Measurements from ENCODE around the gene UGGT2.

UGGT2 gene

GRCh38 chr13:96033220-96034015 lies 19.8 kb downstream of the UGGT2 start:
- Histone ChIP-seq H3K36me3 (ENCODE audit: insufficient read depth, low read length) (no peaks in the 10 kb centered on the region), H3K9ac (ENCODE audit: low read depth, low read length) (no peak overlapping the region), H3K4me1 (ENCODE audit: insufficient read depth, low read length) (no peaks in the 10 kb centered on the region), H3K9me3 (ENCODE audit: control insufficient read depth, insufficient read depth, low read length) (no peaks in the 10 kb centered on the region)

GRCh38 chr13:96032717-96033116 lies 20.5 kb downstream of the UGGT2 start:
- H3K9ac ChIP-seq (ENCODE audit: low read depth, low read length), result no peak overlapping the region
- H3K4me1 ChIP-seq (ENCODE audit: insufficient read depth, low read length), result no peaks in the 10 kb centered on the region
- H3K36me3 ChIP-seq (ENCODE audit: insufficient read depth, low read length), result no peaks in the 10 kb centered on the region
- H3K9me3 ChIP-seq (ENCODE audit: control insufficient read depth, insufficient read depth, low read length), result no peaks in the 10 kb centered on the region

GRCh38 chr13:96029002-96029401 lies 24.2 kb downstream of the UGGT2 start:
- H3K36me3 ChIP-seq (ENCODE audit: insufficient read depth, low read length), result no peaks in the 10 kb centered on the region; the same call in 1 of the 2 replicates
- no peaks in the 10 kb centered on the region for H3K4me1 ChIP-seq (ENCODE audit: insufficient read depth, low read length)
- H3K9ac ChIP-seq (ENCODE audit: low read depth, low read length), result no peak overlapping the region
- H3K9me3 ChIP-seq (ENCODE audit: control insufficient read depth, insufficient read depth, low read length), result no peaks in the 10 kb centered on the region

GRCh38 chr13:96027496-96027895 lies 25.7 kb downstream of the UGGT2 start:
- Histone ChIP-seq H3K9me3 (ENCODE audit: control insufficient read depth, insufficient read depth, low read length) (no peaks in the 10 kb centered on the region), H3K36me3 (ENCODE audit: insufficient read depth, low read length) (no peaks in the 10 kb centered on the region; the same call in 1 of the 2 replicates), H3K9ac (ENCODE audit: low read depth, low read length) (no peak overlapping the region)

GRCh38 chr13:96025283-96025682 lies 27.9 kb downstream of the UGGT2 start:
- Histone ChIP-seq H3K9ac (ENCODE audit: low read depth, low read length) (no peak overlapping the region), H3K4me1 (ENCODE audit: insufficient read depth, low read length) (peaks cover 4% of the 10 kb centered on the region; the same call in 1 of the 2 replicates), H3K9me3 (ENCODE audit: control insufficient read depth, insufficient read depth, low read length) (no peaks in the 10 kb centered on the region), H3K36me3 (ENCODE audit: insufficient read depth, low read length) (no peaks in the 10 kb centered on the region; the same call in 1 of the 2 replicates)

More at GRCh38 chr13:96027496-96027895, 25.7 kb downstream of the UGGT2 start:
- no peaks in the 10 kb centered on the region for H3K4me1 ChIP-seq (ENCODE audit: insufficient read depth, low read length)

- peaks cover 4% of the 10 kb centered on the region; the same call in 1 of the 2 replicates for H3K36me3 ChIP-seq (ENCODE audit: insufficient read depth, low read length)
- H3K9me3 ChIP-seq (ENCODE audit: control insufficient read depth, insufficient read depth, low read length), result no peaks in the 10 kb centered on the region; the same call in 1 of the 2 replicates
- no peak overlapping the region for H3K9ac ChIP-seq (ENCODE audit: low read depth, low read length)
- H3K4me1 ChIP-seq (ENCODE audit: insufficient read depth, low read length), result peaks cover 4% of the 10 kb centered on the region; the same call in 1 of the 2 replicates
Observed at GRCh38 chr13:96020931-96021330, 32.3 kb downstream of the UGGT2 start.

GRCh38 chr13:96020155-96020575 lies 33.0 kb downstream of the UGGT2 start:
- H3K9ac ChIP-seq (ENCODE audit: low read depth, low read length), result no peak overlapping the region
- no peaks in the 10 kb centered on the region; the same call in 1 of the 2 replicates for H3K9me3 ChIP-seq (ENCODE audit: control insufficient read depth, insufficient read depth, low read length)
- peaks cover 4% of the 10 kb centered on the region; the same call in 1 of the 2 replicates for H3K4me1 ChIP-seq (ENCODE audit: insufficient read depth, low read length)
- peaks cover 4% of the 10 kb centered on the region; the same call in 1 of the 2 replicates for H3K36me3 ChIP-seq (ENCODE audit: insufficient read depth, low read length)

GRCh38 chr13:96018135-96018534 lies 35.1 kb downstream of the UGGT2 start:
- peaks cover 4% of the 10 kb centered on the region; the same call in 1 of the 2 replicates for H3K4me1 ChIP-seq (ENCODE audit: insufficient read depth, low read length)
- H3K9me3 ChIP-seq (ENCODE audit: control insufficient read depth, insufficient read depth, low read length), result no peaks in the 10 kb centered on the region; the same call in 1 of the 2 replicates
- H3K9ac ChIP-seq (ENCODE audit: low read depth, low read length), result no peak overlapping the region
- peaks cover 4% of the 10 kb centered on the region; the same call in 1 of the 2 replicates for H3K36me3 ChIP-seq (ENCODE audit: insufficient read depth, low read length)

- H3K9me3 ChIP-seq (ENCODE audit: control insufficient read depth, insufficient read depth, low read length), result no peaks in the 10 kb centered on the region; the same call in 1 of the 2 replicates
- no peak overlapping the region for H3K9ac ChIP-seq (ENCODE audit: low read depth, low read length)
- no peaks in the 10 kb centered on the region for H3K36me3 ChIP-seq (ENCODE audit: insufficient read depth, low read length)
- no peaks in the 10 kb centered on the region for H3K4me1 ChIP-seq (ENCODE audit: insufficient read depth, low read length)
Observed at GRCh38 chr13:96011291-96011872, 41.8 kb downstream of the UGGT2 start.

- peaks cover 23% of the 10 kb centered on the region; the same call in 1 of the 2 replicates for H3K4me1 ChIP-seq (ENCODE audit: insufficient read depth, low read length)
- H3K9me3 ChIP-seq (ENCODE audit: control insufficient read depth, insufficient read depth, low read length), result no peaks in the 10 kb centered on the region; the same call in 1 of the 2 replicates
Observed at GRCh38 chr13:96003304-96003703, 49.9 kb downstream of the UGGT2 start.

GRCh38 chr13:96002322-96003131 lies 50.7 kb downstream of the UGGT2 start:
- H3K9me3 ChIP-seq (ENCODE audit: control insufficient read depth, insufficient read depth, low read length), result no peaks in the 10 kb centered on the region; the same call in 1 of the 2 replicates

More at GRCh38 chr13:96003304-96003703, 49.9 kb downstream of the UGGT2 start:
- Histone ChIP-seq H3K9ac (ENCODE audit: low read depth, low read length) (no peak overlapping the region), H3K36me3 (ENCODE audit: insufficient read depth, low read length) (no peaks in the 10 kb centered on the region)

GRCh38 chr13:96000069-96000468 lies 53.1 kb downstream of the UGGT2 start:
- Histone ChIP-seq H3K36me3 (ENCODE audit: insufficient read depth, low read length) (no peaks in the 10 kb centered on the region; the same call in 1 of the 2 replicates), H3K9me3 (ENCODE audit: control insufficient read depth, insufficient read depth, low read length) (no peaks in the 10 kb centered on the region), H3K4me1 (ENCODE audit: insufficient read depth, low read length) (peaks cover 25% of the 10 kb centered on the region; the same call in 1 of the 2 replicates), H3K9ac (ENCODE audit: low read depth, low read length) (no peak overlapping the region)

More at GRCh38 chr13:96002322-96003131, 50.7 kb downstream of the UGGT2 start:
- Histone ChIP-seq H3K9ac (ENCODE audit: low read depth, low read length) (no peak overlapping the region), H3K36me3 (ENCODE audit: insufficient read depth, low read length) (no peaks in the 10 kb centered on the region), H3K4me1 (ENCODE audit: insufficient read depth, low read length) (peaks cover 25% of the 10 kb centered on the region; the same call in 1 of the 2 replicates)

GRCh38 chr13:95987841-95988240 lies 65.4 kb downstream of the UGGT2 start:
- 0 out of 2 replicates have a peak, but pooled peaks cover 4% of the 10 kb centered on the region for H3K4me1 ChIP-seq (ENCODE audit: insufficient read depth, low read length)
- no peak overlapping the region for H3K9ac ChIP-seq (ENCODE audit: low read depth, low read length)

GRCh38 chr13:95982144-95982543 lies 71.1 kb downstream of the UGGT2 start:
- H3K4me1 ChIP-seq (ENCODE audit: insufficient read depth, low read length), result no peaks in the 10 kb centered on the region
- no peak overlapping the region for H3K9ac ChIP-seq (ENCODE audit: low read depth, low read length)
- no peaks in the 10 kb centered on the region for H3K36me3 ChIP-seq (ENCODE audit: insufficient read depth, low read length)
- H3K9me3 ChIP-seq (ENCODE audit: control insufficient read depth, insufficient read depth, low read length), result no peaks in the 10 kb centered on the region

More at GRCh38 chr13:95987841-95988240, 65.4 kb downstream of the UGGT2 start:
- Histone ChIP-seq H3K36me3 (ENCODE audit: insufficient read depth, low read length) (no peaks in the 10 kb centered on the region), H3K9me3 (ENCODE audit: control insufficient read depth, insufficient read depth, low read length) (no peaks in the 10 kb centered on the region)
